HepG2 (cell line): ENCODE results near the gene PROX2. TPM values are rescaled to one million over a fixed set of nuclear protein-coding genes. Genes with fewer than 3 reads are reported as not detected.
A peak's percentile ranks its signal among the peaks of the same experiment; 100 is the strongest.

ENCODE experiments used
- CTCF ChIP-seq: sonication (generic); formaldehyde crosslinking; IDR thresholded peaks from 2 replicates; pipeline ENCODE4 v1.5.0; 2020; ENCODE audit warnings: mild to moderate bottlenecking, missing genetic modification reagents, moderate library complexity
- ETS1 ChIP-seq: sonication (generic); formaldehyde crosslinking; IDR thresholded peaks from 2 replicates; pipeline ENCODE4 v1.4.0; 2020; ENCODE audit warnings: missing genetic modification reagents
- ISX ChIP-seq: sonication (generic); formaldehyde crosslinking; conservative IDR thresholded peaks from 2 replicates; pipeline ENCODE4 v1.5.0; 2020; ENCODE audit warnings: missing genetic modification reagents
- KLF6 ChIP-seq: IDR thresholded peaks from 2 replicates; pipeline ENCODE4 v1.8.0; 2016; ENCODE audit warnings: missing biosample characterization, missing genetic modification reagents
- MED13 ChIP-seq: sonication (generic); formaldehyde crosslinking; IDR thresholded peaks from 2 replicates; pipeline ENCODE4 v1.5.0; 2020; ENCODE audit warnings: missing genetic modification reagents
- MTA3 ChIP-seq: sonication (generic); formaldehyde crosslinking; IDR thresholded peaks from 2 replicates; pipeline ENCODE4 v1.4.0; 2020; ENCODE audit warnings: missing genetic modification reagents
- NR2F6 ChIP-seq, 2 experiments: IDR thresholded peaks; 2 replicates each; pipeline ENCODE4 v1.6.1; 2016; ENCODE audit warnings: antibody characterized with exemption in 1 of 2, mild to moderate bottlenecking in 1 of 2
- SP1 ChIP-seq, 2 experiments: fragments of 450-650 bp in 1 of 2; sonication (generic) in 1 of 2; formaldehyde crosslinking in 1 of 2; IDR thresholded peaks; 2 replicates each; pipeline versions ENCODE4 v1.4.0 to v1.6.1; 2016 to 2020; ENCODE audit warnings: missing genetic modification reagents in 1 of 2
- THYN1 ChIP-seq: sonication (generic); formaldehyde crosslinking; IDR thresholded peaks from 2 replicates; pipeline ENCODE4 v1.8.1; 2023; ENCODE audit warnings: low read depth, mild to moderate bottlenecking, moderate library complexity, missing genetic modification reagents, borderline replicate concordance
- ZBTB46 ChIP-seq: sonication (generic); formaldehyde crosslinking; IDR thresholded peaks from 2 replicates; pipeline ENCODE4 v1.4.0; 2020; ENCODE audit warnings: mild to moderate bottlenecking, missing genetic modification reagents, borderline replicate concordance
- ZBTB7A ChIP-seq: sonication (generic); formaldehyde crosslinking; IDR thresholded peaks from 2 replicates; pipeline ENCODE4 v1.8.0; 2022; ENCODE audit warnings: mild to moderate bottlenecking, missing genetic modification reagents
- ZBTB8A ChIP-seq: sonication (generic); formaldehyde crosslinking; IDR thresholded peaks from 2 replicates; pipeline ENCODE4 v1.4.0; 2020; ENCODE audit warnings: mild to moderate bottlenecking, low read depth, missing genetic modification reagents, borderline replicate concordance
- ZNF275 ChIP-seq: sonication (generic); formaldehyde crosslinking; IDR thresholded peaks from 2 replicates; pipeline ENCODE4 v1.8.0; 2022; ENCODE audit warnings: missing genetic modification reagents, mild to moderate bottlenecking, inconsistent platforms, borderline replicate concordance
- ZNF280D ChIP-seq: sonication (generic); formaldehyde crosslinking; IDR thresholded peaks from 2 replicates; pipeline ENCODE4 v1.5.1; 2020; ENCODE audit warnings: mild to moderate bottlenecking, missing genetic modification reagents
- ZNF292 ChIP-seq: sonication (generic); formaldehyde crosslinking; IDR thresholded peaks from 2 replicates; pipeline ENCODE4 v1.8.1; 2022; ENCODE audit warnings: mild to moderate bottlenecking, low read depth, missing genetic modification reagents, borderline replicate concordance
- ZNF362 ChIP-seq: sonication (generic); formaldehyde crosslinking; IDR thresholded peaks from 2 replicates; pipeline ENCODE4 v1.4.0; 2020; ENCODE audit warnings: missing genetic modification reagents, mild to moderate bottlenecking, borderline replicate concordance
- ZNF614 ChIP-seq: IDR thresholded peaks from 2 replicates; pipeline ENCODE4 v1.6.1; 2018; ENCODE audit warnings: missing biosample characterization, missing genetic modification reagents, inconsistent platforms, borderline replicate concordance
- polyA plus RNA-seq, 8 experiments: library from polyadenylated mRNA; depleted of rRNA in 3 of 8; stranded (reverse) in 7 of 8; unstranded in 1 of 8; fragments of >200 nt; fragmentation: Illumina TruSeq in 4 of 8; extraction: Trizol in 4 of 8; gene quantifications; 2 replicates each; pipeline versions ENCODE4 v1.2.1 to v1.2.3, GENCODE V29; 2011 to 2016; ENCODE audit warnings: low read depth in 4 of 8, missing spikeins in 1 of 8, mixed read lengths in 1 of 8; ENCODE audit not compliant: insufficient read depth in 1 of 8
- total RNA-seq, 5 experiments: library from RNA; depleted of rRNA; stranded (reverse); fragments of >200 nt; fragmentation: Illumina TruSeq; extraction: Trizol; gene quantifications; 2 replicates each; pipeline ENCODE4 v1.2.3, GENCODE V29; 2016; ENCODE audit warnings: low read depth in 1 of 5

Gene PROX2
- total and polyA plus RNA-seq, 2 of the 13 experiments (the other 11 are each of a cell fraction or from before 2014, with no cell fraction given) = not detected

GRCh38 chr14:74898694-74899093, 22.7 kb upstream of the PROX2 start (continued):
- no peak for TF ChIP-seq CTCF
- no peak; the same call in 1 of the 2 replicates for TF ChIP-seq ZNF280D (CRISPR knock-in tag)
- TF ChIP-seq MTA3 = no peak
- peak; percentile 67; the same call in 1 of the 2 replicates for TF ChIP-seq KLF6
- no peak for TF ChIP-seq ZNF275 (CRISPR knock-in tag)
- TF ChIP-seq NR2F6 (IDR thresholded peaks at IDR 0.05) = peak; percentile 85
- peak; percentile 92 for TF ChIP-seq NR2F6 (CRISPR knock-in tag; IDR thresholded peaks at IDR 0.05)
- TF ChIP-seq ZNF614 = peak; percentile 91; the same call in 1 of the 2 replicates
- TF ChIP-seq ZNF292 (CRISPR knock-in tag) = peak; percentile 41; the same call in 1 of the 2 replicates
- no peak for TF ChIP-seq SP1 (IDR thresholded peaks at IDR 0.05)
- TF ChIP-seq SP1 (CRISPR knock-in tag; IDR thresholded peaks at IDR 0.05) = no peak
- no peak for TF ChIP-seq MED13 (CRISPR knock-in tag)
- peak; percentile 36; the same call in 1 of the 2 replicates for TF ChIP-seq ZNF362 (CRISPR knock-in tag)
- TF ChIP-seq THYN1 (CRISPR knock-in tag) = no peak
- no peak for TF ChIP-seq ZBTB46
- no peak for TF ChIP-seq ETS1 (CRISPR knock-in tag)
- no peak for TF ChIP-seq ZBTB8A (CRISPR knock-in tag)
- no peak for TF ChIP-seq ZBTB7A (CRISPR knock-in tag)
- TF ChIP-seq ISX = no peak
